Measurements from ENCODE around the gene SIM2.

The SIM2 gene

GRCh38 chr21:36765229-36765628, 66.3 kb downstream of the SIM2 start:
- TF ChIP-seq, protein P1, sequence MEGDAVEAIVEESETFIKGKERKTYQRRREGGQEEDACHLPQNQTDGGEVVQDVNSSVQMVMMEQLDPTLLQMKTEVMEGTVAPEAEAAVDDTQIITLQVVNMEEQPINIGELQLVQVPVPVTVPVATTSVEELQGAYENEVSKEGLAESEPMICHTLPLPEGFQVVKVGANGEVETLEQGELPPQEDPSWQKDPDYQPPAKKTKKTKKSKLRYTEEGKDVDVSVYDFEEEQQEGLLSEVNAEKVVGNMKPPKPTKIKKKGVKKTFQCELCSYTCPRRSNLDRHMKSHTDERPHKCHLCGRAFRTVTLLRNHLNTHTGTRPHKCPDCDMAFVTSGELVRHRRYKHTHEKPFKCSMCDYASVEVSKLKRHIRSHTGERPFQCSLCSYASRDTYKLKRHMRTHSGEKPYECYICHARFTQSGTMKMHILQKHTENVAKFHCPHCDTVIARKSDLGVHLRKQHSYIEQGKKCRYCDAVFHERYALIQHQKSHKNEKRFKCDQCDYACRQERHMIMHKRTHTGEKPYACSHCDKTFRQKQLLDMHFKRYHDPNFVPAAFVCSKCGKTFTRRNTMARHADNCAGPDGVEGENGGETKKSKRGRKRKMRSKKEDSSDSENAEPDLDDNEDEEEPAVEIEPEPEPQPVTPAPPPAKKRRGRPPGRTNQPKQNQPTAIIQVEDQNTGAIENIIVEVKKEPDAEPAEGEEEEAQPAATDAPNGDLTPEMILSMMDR (IDR thresholded peaks at IDR 0.05; ENCODE audit: borderline replicate concordance, insufficient read depth, low read depth, low read length): no peak
- no peak overlapping the region for H3K4me3 ChIP-seq (ENCODE audit: low read depth, low read length)

- TF ChIP-seq, protein P1 (IDR thresholded peaks at IDR 0.05; ENCODE audit: borderline replicate concordance, insufficient read depth, low read depth, low read length): no peak
These were observed 67.6 kb downstream of the SIM2 start for GRCh38 chr21:36766511-36766910.

GRCh38 chr21:36767096-36767495, 68.2 kb downstream of the SIM2 start:
- TF ChIP-seq, protein P1 (IDR thresholded peaks at IDR 0.05; ENCODE audit: borderline replicate concordance, insufficient read depth, low read depth, low read length): no peak
- no peak overlapping the region for H3K4me3 ChIP-seq (ENCODE audit: low read depth, low read length)

More at GRCh38 chr21:36766511-36766910, 67.6 kb downstream of the SIM2 start:
- no peak overlapping the region for H3K4me3 ChIP-seq (ENCODE audit: low read depth, low read length)

DNA sequence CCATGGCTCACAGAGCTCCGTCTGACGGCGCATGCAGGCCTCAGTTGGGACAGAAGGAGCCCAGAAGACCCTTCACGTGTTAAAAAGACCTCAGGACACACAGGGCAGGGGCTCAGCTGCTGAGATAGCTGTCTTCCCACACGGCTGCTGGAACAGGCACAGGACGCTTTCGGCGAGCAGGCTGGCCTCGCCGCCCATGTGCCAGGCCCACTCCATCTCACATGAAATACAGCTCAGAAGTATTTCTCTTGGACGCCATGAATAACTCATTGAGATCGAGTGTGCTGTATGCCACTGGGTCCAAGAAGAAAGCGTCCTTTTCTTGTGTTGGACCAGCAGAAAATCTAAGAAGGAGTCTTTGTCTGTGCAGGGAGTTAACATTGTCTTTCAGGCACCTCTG, 69.6 kb downstream of the SIM2 start:
- TF ChIP-seq, protein P1 (IDR thresholded peaks at IDR 0.05; ENCODE audit: borderline replicate concordance, insufficient read depth, low read depth, low read length): no peak
- H3K4me3 ChIP-seq (ENCODE audit: low read depth, low read length): no peak overlapping the region

GRCh38 chr21:36769051-36769839, 70.3 kb downstream of the SIM2 start:
- no peak overlapping the region for H3K4me3 ChIP-seq (ENCODE audit: low read depth, low read length)
- TF ChIP-seq, protein P1 (IDR thresholded peaks at IDR 0.05; ENCODE audit: borderline replicate concordance, insufficient read depth, low read depth, low read length): no peak

GRCh38 chr21:36773117-36773516, 74.2 kb downstream of the SIM2 start:
- TF ChIP-seq, protein P1 (IDR thresholded peaks at IDR 0.05; ENCODE audit: borderline replicate concordance, insufficient read depth, low read depth, low read length): no peak
- H3K4me3 ChIP-seq (ENCODE audit: low read depth, low read length): no peak overlapping the region

GRCh38 chr21:36773995-36774394, 75.1 kb downstream of the SIM2 start:
- TF ChIP-seq, protein P1 (IDR thresholded peaks at IDR 0.05; ENCODE audit: borderline replicate concordance, insufficient read depth, low read depth, low read length): no peak

More at GRCh38 chr21:36773995-36774394, 75.1 kb downstream of the SIM2 start:
- H3K4me3 ChIP-seq (ENCODE audit: low read depth, low read length): no peak overlapping the region

All from GM12875 (cell line).